ENCODE measurements around the gene SIDT2.

- TF ChIP-seq PATZ1 (CRISPR knock-in tag; IDR thresholded peaks at IDR 0.05; ENCODE audit: borderline replicate concordance): no peak
- TF ChIP-seq ZC3H10 (CRISPR knock-in tag; IDR thresholded peaks at IDR 0.05): no peak
- TF ChIP-seq ZNF565 (CRISPR knock-in tag; conservative IDR thresholded peaks at IDR 0.05; ENCODE audit: low read depth): no peak
- TF ChIP-seq CREB5 (CRISPR knock-in tag; IDR thresholded peaks at IDR 0.05; ENCODE audit: low read depth): no peak
- no peak for TF ChIP-seq TCF4 (CRISPR knock-in tag; IDR thresholded peaks at IDR 0.05; ENCODE audit: borderline replicate concordance)
- TF ChIP-seq ISL1 (CRISPR knock-in tag; IDR thresholded peaks at IDR 0.05): no peak
- no peak for TF ChIP-seq ZFP3 (CRISPR knock-in tag; IDR thresholded peaks at IDR 0.05)
- TF ChIP-seq ESRRG (CRISPR knock-in tag; IDR thresholded peaks at IDR 0.05): no peak
- no peak for TF ChIP-seq BACH2 (CRISPR knock-in tag; IDR thresholded peaks at IDR 0.05; ENCODE audit: borderline replicate concordance)
- no peak for TF ChIP-seq SNAI2 (CRISPR knock-in tag; IDR thresholded peaks at IDR 0.05)
Observed at GRCh38 chr11:117172724-117173421, 5.7 kb upstream of the SIDT2 start.

Data from SK-N-SH treated with all-trans-retinoic acid at 6 μM for 48 hours (cell line).